Natural killer cell (primary cell): Measurements from ENCODE around the gene TNNT3. TPM values are rescaled to one million over a fixed set of nuclear protein-coding genes. Genes with fewer than 3 reads are reported as not detected.

ENCODE experiments used
- ATAC-seq, 3 donors: fragments of 150-1000 bp in 2 of 3; fragments of 200-7000 bp in 1 of 3; cut with Tn5 transposase; 1 replicate in 1 of 3; 2 replicates in 2 of 3; pipeline ENCODE4 v1.10.0; 2021; ENCODE audit warnings: mild to moderate bottlenecking in 2 of 3, moderate library complexity in 2 of 3
- DNase-seq, 2 donors: peaks; one replicate each; pipeline versions ENCODE4 v3.0.0 to v3.0.0-alpha.2; 2013 to 2021; ENCODE audit warnings: mixed read lengths in 1 of 2
- H3K27ac ChIP-seq: one replicate; pipeline ENCODE4 v1.5.1; 2013; ENCODE audit warnings: mild to moderate bottlenecking, low read length
- H3K27me3 ChIP-seq: one replicate; pipeline ENCODE4 v1.6.1; 2013; ENCODE audit warnings: low read length; ENCODE audit not compliant: control insufficient read depth, insufficient read depth
- H3K36me3 ChIP-seq: one replicate; pipeline ENCODE4 v1.6.1; 2013; ENCODE audit warnings: low read length; ENCODE audit not compliant: control insufficient read depth, insufficient read depth
- H3K4me1 ChIP-seq: one replicate; pipeline ENCODE4 v1.6.1; 2013; ENCODE audit warnings: low read length; ENCODE audit not compliant: control insufficient read depth, insufficient read depth
- H3K4me3 ChIP-seq: one replicate; pipeline ENCODE4 v1.5.1; 2013; ENCODE audit warnings: low read length
- H3K9me3 ChIP-seq: one replicate; pipeline ENCODE4 v1.6.1; 2013; ENCODE audit warnings: low read length; ENCODE audit not compliant: control insufficient read depth, insufficient read depth
- H3K27ac Mint-ChIP-seq, 2 donors: one replicate each; pipeline ENCODE4 v1.8.0; 2022; ENCODE audit warnings: mild to moderate bottlenecking in 2 of 2, mixed read lengths in 2 of 2, moderate library complexity in 1 of 2
- H3K27me3 Mint-ChIP-seq, 2 donors: one replicate each; pipeline ENCODE4 v1.8.0; 2022; ENCODE audit warnings: low read depth in 2 of 2, mixed read lengths in 2 of 2
- H3K36me3 Mint-ChIP-seq: one replicate; pipeline ENCODE4 v1.8.0; 2022; ENCODE audit warnings: mixed read lengths
- H3K4me1 Mint-ChIP-seq, 2 donors: one replicate each; pipeline ENCODE4 v1.8.0; 2022; ENCODE audit warnings: mixed read lengths in 2 of 2
- H3K4me3 Mint-ChIP-seq: one replicate; pipeline ENCODE4 v1.8.0; 2022; ENCODE audit warnings: mild to moderate bottlenecking, moderate library complexity, mixed read lengths
- H3K9me3 Mint-ChIP-seq, 2 donors: one replicate each; pipeline ENCODE4 v1.8.0; 2022; ENCODE audit warnings: mixed read lengths in 2 of 2
- WGBS: methylation state at CpG from one replicate; pipeline ENCODE4 v1.1.7; 2013; ENCODE audit warnings: missing lambda C conversion rate; ENCODE audit not compliant: insufficient coverage; 5-methylcytosine and 5-hydroxymethylcytosine counted together
- intact Hi-C: fragments of 100-400 bp; cut with micrococcal nuclease; formaldehyde crosslinking; loops from one replicate; pipeline ENCODE4 v1.14.2; 2022
- total RNA-seq, 4 donors: library from RNA; stranded (reverse); fragments of 120-200 nt in 1 of 4; gene quantifications; one replicate each; pipeline versions ENCODE4 v1.2.3 to v1.2.4, GENCODE V29; 2013 to 2022
- TF ChIP-seq, protein P1 (sequence below): fragments of 200-600 bp; IDR thresholded peaks from one replicate; pipeline ENCODE4 v1.8.0; 2022; ENCODE audit warnings: antibody characterized with exemption

The TNNT3 gene
- total RNA-seq, 3 donors from 2014 or later (not counting 1 experiment from before 2014, with no cell fraction given), result 15.8 to 27.9 (median 26.2) TPM

GRCh38 chr11:1920909-1921573 is 1.5 kb downstream of the TNNT3 start:
- intact Hi-C loops, result loop anchor here (5.0 kb wide), 1 partner anchor 296 kb away; no protein-coding TSS in a partner anchor
- H3K27ac Mint-ChIP-seq, result no peak overlapping the region
- 53% methylated on average over 21 of the region's 21 CpGs for WGBS

GRCh38 chr11:1921574-1922141 is 2.2 kb downstream of the TNNT3 start:
- Histone ChIP-seq H3K4me3 (no peak overlapping the region), H3K9me3 (no peaks in the 10 kb centered on the region), H3K27me3 (peaks cover 2% of the 10 kb centered on the region), H3K27ac (no peak overlapping the region), H3K36me3 (no peaks in the 10 kb centered on the region), H3K4me1 (peaks cover 20% of the 10 kb centered on the region)
- no peak overlapping the region for H3K4me3 Mint-ChIP-seq
- TF ChIP-seq, protein P1, sequence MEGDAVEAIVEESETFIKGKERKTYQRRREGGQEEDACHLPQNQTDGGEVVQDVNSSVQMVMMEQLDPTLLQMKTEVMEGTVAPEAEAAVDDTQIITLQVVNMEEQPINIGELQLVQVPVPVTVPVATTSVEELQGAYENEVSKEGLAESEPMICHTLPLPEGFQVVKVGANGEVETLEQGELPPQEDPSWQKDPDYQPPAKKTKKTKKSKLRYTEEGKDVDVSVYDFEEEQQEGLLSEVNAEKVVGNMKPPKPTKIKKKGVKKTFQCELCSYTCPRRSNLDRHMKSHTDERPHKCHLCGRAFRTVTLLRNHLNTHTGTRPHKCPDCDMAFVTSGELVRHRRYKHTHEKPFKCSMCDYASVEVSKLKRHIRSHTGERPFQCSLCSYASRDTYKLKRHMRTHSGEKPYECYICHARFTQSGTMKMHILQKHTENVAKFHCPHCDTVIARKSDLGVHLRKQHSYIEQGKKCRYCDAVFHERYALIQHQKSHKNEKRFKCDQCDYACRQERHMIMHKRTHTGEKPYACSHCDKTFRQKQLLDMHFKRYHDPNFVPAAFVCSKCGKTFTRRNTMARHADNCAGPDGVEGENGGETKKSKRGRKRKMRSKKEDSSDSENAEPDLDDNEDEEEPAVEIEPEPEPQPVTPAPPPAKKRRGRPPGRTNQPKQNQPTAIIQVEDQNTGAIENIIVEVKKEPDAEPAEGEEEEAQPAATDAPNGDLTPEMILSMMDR, result no peak
- peaks cover 5 to 33% of the 10 kb centered on the region in 2 donors for H3K4me1 Mint-ChIP-seq
- intact Hi-C loops, result loop anchor here (5.0 kb wide), 1 partner anchor 296 kb away; no protein-coding TSS in a partner anchor
- 91% methylated on average over 18 of the region's 18 CpGs for whole genome bisulfite sequencing
- H3K27ac Mint-ChIP-seq, result no peak overlapping the region
- H3K27me3 Mint-ChIP-seq, result peaks cover 0 to 12% of the 10 kb centered on the region in 2 donors
- no peak for ATAC-seq
- no peaks in the 10 kb centered on the region for H3K36me3 Mint-ChIP-seq
- no peaks in the 10 kb centered on the region for H3K9me3 Mint-ChIP-seq
- no peak for DNase-seq

More at GRCh38 chr11:1920909-1921573, 1.5 kb downstream of the TNNT3 start:
- Histone ChIP-seq H3K36me3 (no peaks in the 10 kb centered on the region), H3K4me1 (peaks cover 24% of the 10 kb centered on the region), H3K27me3 (peaks cover 2% of the 10 kb centered on the region), H3K9me3 (no peaks in the 10 kb centered on the region), H3K27ac (no peak overlapping the region), H3K4me3 (no peak overlapping the region)
- H3K4me1 Mint-ChIP-seq, result peaks cover 5 to 30% of the 10 kb centered on the region in 2 donors
- no peaks in the 10 kb centered on the region for H3K36me3 Mint-ChIP-seq
- TF ChIP-seq, protein P1, result no peak
- H3K4me3 Mint-ChIP-seq, result no peak overlapping the region
- peak; percentile 9 to 22 for DNase-seq
- H3K9me3 Mint-ChIP-seq, result no peaks in the 10 kb centered on the region
- peaks cover 0 to 10% of the 10 kb centered on the region in 2 donors for H3K27me3 Mint-ChIP-seq
- no peak for ATAC-seq

GRCh38 chr11:1922481-1923081 is 3.1 kb downstream of the TNNT3 start:
- WGBS, result 76% methylated on average over 14 of the region's 14 CpGs

More at GRCh38 chr11:1922481-1923081, 3.1 kb downstream of the TNNT3 start:
- peaks cover 15% of the 10 kb centered on the region for H3K4me1 ChIP-seq
- peaks cover 2% of the 10 kb centered on the region for H3K27me3 ChIP-seq
- no peak overlapping the region for H3K27ac ChIP-seq
- H3K27me3 Mint-ChIP-seq, result peaks cover 0 to 12% of the 10 kb centered on the region in 2 donors
- DNase-seq, result peak in 1 of 2 donors; percentile 6
- no peaks in the 10 kb centered on the region for H3K36me3 ChIP-seq
- no peak overlapping the region for H3K27ac Mint-ChIP-seq
- no peaks in the 10 kb centered on the region for H3K36me3 Mint-ChIP-seq
- H3K4me3 Mint-ChIP-seq, result no peak overlapping the region
- intact Hi-C loops, result loop anchor here (5.0 kb wide), 1 partner anchor 295 kb away; no protein-coding TSS in a partner anchor
- peaks cover 5 to 28% of the 10 kb centered on the region in 2 donors for H3K4me1 Mint-ChIP-seq
- H3K9me3 ChIP-seq, result no peaks in the 10 kb centered on the region
- no peak overlapping the region for H3K4me3 ChIP-seq
- ATAC-seq, result no peak
- TF ChIP-seq, protein P1, result no peak
- no peaks in the 10 kb centered on the region for H3K9me3 Mint-ChIP-seq
